ENCODE measurements around the gene WDR35.
"Not testable (repeated sequence)": the region's sequence is repeated elsewhere in the genome, so short reads cannot be mapped to it uniquely, and the experiment has no call there.

The WDR35 gene

DNA sequence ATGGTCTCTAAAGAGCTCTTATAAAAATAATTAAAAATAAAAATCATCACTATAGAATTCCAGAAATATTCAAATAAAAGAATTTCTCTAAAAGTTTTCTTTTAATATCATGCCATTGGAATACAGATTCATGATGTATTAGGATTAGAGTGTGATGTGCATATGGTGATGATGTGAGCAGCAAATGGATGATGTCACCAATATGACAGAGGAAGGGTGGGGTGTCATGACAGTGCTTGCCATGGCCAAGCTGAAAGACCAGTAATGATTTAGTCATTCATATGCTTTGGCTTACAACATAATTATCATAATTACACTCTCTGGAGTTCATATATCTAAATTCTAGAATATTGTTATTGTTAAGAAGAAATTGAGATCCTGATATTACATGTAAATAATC lies 60.7 kb downstream of the WDR35 start:
- DNase-seq (ENCODE audit: insufficient read length, low spot score): no peak
- no peak for FAIRE-seq
- TF ChIP-seq TAF1 (IDR thresholded peaks at IDR 0.05; ENCODE audit: low read depth, low read length): no peak
- TF ChIP-seq POLR2A (IDR thresholded peaks at IDR 0.05; ENCODE audit: low read depth, low read length): no peak
- TF ChIP-seq SPI1 (IDR thresholded peaks at IDR 0.05; ENCODE audit: low read depth, low read length): no peak
- TF ChIP-seq POLR2AphosphoS5 (IDR thresholded peaks at IDR 0.05; ENCODE audit: low read depth, low read length): no peak
- TF ChIP-seq POU2F2 (IDR thresholded peaks at IDR 0.05; ENCODE audit: low read depth, low read length): no peak
- no peak for TF ChIP-seq PAX5 (IDR thresholded peaks at IDR 0.05; ENCODE audit: insufficient read depth, low read length, severe bottlenecking)

GRCh38 chr2:19927816-19928215 lies 62.1 kb downstream of the WDR35 start:
- not testable (repeated sequence) for DNase-seq (ENCODE audit: insufficient read length, low spot score); FAIRE-seq

GRCh38 chr2:19924526-19924925 lies 65.4 kb downstream of the WDR35 start:
- not testable (repeated sequence) for DNase-seq (ENCODE audit: insufficient read length, low spot score); FAIRE-seq

DNA sequence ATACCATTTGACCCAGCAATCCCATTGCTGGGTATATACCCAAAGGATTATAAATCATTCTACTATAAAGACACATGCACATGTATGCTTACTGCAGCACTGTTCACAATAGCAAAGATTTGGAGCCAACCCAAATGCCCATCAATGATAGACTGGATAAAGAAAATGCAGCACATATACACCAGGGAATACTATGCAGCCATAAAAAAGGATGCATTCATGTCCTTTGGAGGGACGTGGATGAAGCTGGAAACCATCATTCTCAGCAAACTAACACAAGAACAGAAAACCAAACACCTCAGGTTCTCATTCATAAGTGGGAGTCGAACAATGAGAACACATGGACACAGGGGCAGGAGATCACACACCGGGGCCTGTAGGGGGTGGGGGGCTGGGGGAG lies 67.7 kb downstream of the WDR35 start:
- FAIRE-seq: not testable (repeated sequence)

DNA sequence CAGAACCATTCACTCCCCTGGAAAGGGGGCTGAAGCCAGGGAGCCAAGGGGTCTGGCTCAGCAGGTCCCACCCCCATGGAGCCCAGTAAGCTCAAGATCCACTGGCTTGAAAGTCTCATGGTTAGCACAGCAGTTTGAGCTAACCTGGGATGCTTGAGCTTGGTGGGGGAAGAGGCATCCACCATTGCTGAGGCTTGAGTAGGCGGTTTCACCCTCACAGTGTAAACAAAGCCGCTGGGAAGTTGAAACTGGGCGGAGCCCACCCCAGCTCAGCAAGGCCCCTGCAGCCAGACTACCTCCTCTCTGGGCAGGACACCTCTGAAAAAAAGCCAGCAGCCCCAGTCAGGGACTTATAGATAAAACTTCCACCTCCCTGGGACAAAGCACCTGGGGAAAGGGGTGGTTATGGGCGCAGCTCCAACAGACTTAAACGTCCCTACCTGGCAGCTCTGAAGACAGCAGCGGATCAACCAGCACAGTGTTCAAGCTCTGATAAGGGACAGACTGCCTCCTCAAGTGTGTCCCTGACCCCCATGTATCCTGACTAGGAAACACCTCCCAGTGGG lies 73.4 kb downstream of the WDR35 start:
- no peak for DNase-seq (ENCODE audit: insufficient read length, low spot score)
- no peak for TF ChIP-seq PAX5 (IDR thresholded peaks at IDR 0.05; ENCODE audit: insufficient read depth, low read length, severe bottlenecking)
- TF ChIP-seq SPI1 (IDR thresholded peaks at IDR 0.05; ENCODE audit: low read depth, low read length): no peak
- TF ChIP-seq POLR2A (IDR thresholded peaks at IDR 0.05; ENCODE audit: low read depth, low read length): no peak
- no peak for TF ChIP-seq POU2F2 (IDR thresholded peaks at IDR 0.05; ENCODE audit: low read depth, low read length)
- TF ChIP-seq POLR2AphosphoS5 (IDR thresholded peaks at IDR 0.05; ENCODE audit: low read depth, low read length): no peak
- TF ChIP-seq TAF1 (IDR thresholded peaks at IDR 0.05; ENCODE audit: low read depth, low read length): no peak
- FAIRE-seq: no peak

More for the DNA sequence above, 67.7 kb downstream of the WDR35 start:
- DNase-seq (ENCODE audit: insufficient read length, low spot score): not testable (repeated sequence)

- TF ChIP-seq PAX5 (IDR thresholded peaks at IDR 0.05; ENCODE audit: insufficient read depth, low read length, severe bottlenecking) (no peak), TAF1 (IDR thresholded peaks at IDR 0.05; ENCODE audit: low read depth, low read length) (no peak), SPI1 (IDR thresholded peaks at IDR 0.05; ENCODE audit: low read depth, low read length) (no peak), POLR2A (IDR thresholded peaks at IDR 0.05; ENCODE audit: low read depth, low read length) (no peak), POLR2AphosphoS5 (IDR thresholded peaks at IDR 0.05; ENCODE audit: low read depth, low read length) (no peak), POU2F2 (IDR thresholded peaks at IDR 0.05; ENCODE audit: low read depth, low read length) (no peak)
- no peak for FAIRE-seq
- DNase-seq (ENCODE audit: insufficient read length, low spot score): no peak
Measured at GRCh38 chr2:19914266-19914975, 75.5 kb downstream of the WDR35 start.

- FAIRE-seq (no peak), DNase-seq (ENCODE audit: insufficient read length, low spot score) (no peak)
Measured at GRCh38 chr2:19911808-19912509, 77.9 kb downstream of the WDR35 start.

DNA sequence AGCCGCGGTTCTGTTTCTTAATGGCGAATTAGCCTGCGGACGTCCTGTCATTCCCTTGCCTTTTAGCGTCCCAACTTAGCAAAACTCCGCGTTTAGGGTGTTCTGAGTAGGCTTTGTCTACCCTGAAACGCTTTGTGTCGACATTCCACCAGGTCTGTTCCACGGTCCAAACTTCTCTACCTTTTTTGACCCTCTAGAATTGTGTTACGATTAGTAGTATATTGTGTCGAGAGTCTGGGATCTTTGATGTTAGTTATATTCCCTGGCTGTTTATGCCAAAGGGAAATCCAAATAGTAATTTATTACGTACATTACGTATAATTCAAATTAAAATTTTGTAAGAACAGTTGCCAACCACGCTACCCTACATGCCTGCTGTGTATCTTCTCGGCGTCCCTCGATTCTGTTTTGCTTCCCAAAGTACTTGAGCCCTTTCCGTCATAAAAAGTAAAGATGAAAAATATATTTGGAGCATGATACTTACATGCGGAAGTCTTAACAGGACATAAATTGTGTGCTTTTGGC lies 87.6 kb downstream of the WDR35 start:
- FAIRE-seq (no peak), DNase-seq (ENCODE audit: insufficient read length, low spot score) (no peak)
- no peak for TF ChIP-seq SPI1 (IDR thresholded peaks at IDR 0.05; ENCODE audit: low read depth, low read length)
- TF ChIP-seq POLR2A (IDR thresholded peaks at IDR 0.05; ENCODE audit: low read depth, low read length): no peak
- TF ChIP-seq TAF1 (IDR thresholded peaks at IDR 0.05; ENCODE audit: low read depth, low read length): no peak
- no peak for TF ChIP-seq POU2F2 (IDR thresholded peaks at IDR 0.05; ENCODE audit: low read depth, low read length)
- no peak for TF ChIP-seq POLR2AphosphoS5 (IDR thresholded peaks at IDR 0.05; ENCODE audit: low read depth, low read length)
- no peak for TF ChIP-seq PAX5 (IDR thresholded peaks at IDR 0.05; ENCODE audit: insufficient read depth, low read length, severe bottlenecking)

More at GRCh38 chr2:19911808-19912509, 77.9 kb downstream of the WDR35 start:
- TF ChIP-seq POLR2A (IDR thresholded peaks at IDR 0.05; ENCODE audit: low read depth, low read length): no peak
- TF ChIP-seq SPI1 (IDR thresholded peaks at IDR 0.05; ENCODE audit: low read depth, low read length): no peak

GRCh38 chr2:19901442-19902215 lies 88.3 kb downstream of the WDR35 start, which contains the start of gene TTC32:
TSS of gene TTC32 (minus strand) at chr2:19901983. CDS start at chr2:19901854, 129 bp downstream.
- peak; percentile 97 for FAIRE-seq
- DNase-seq (ENCODE audit: insufficient read length, low spot score): peak; percentile 64
- TF ChIP-seq POU2F2 (IDR thresholded peaks at IDR 0.05; ENCODE audit: low read depth, low read length) (peak; percentile 3; the same call in 1 of the 2 replicates), SPI1 (IDR thresholded peaks at IDR 0.05; ENCODE audit: low read depth, low read length) (peak; percentile 70), POLR2AphosphoS5 (IDR thresholded peaks at IDR 0.05; ENCODE audit: low read depth, low read length) (peak; percentile 94), POLR2A (IDR thresholded peaks at IDR 0.05; ENCODE audit: low read depth, low read length) (peak; percentile 91), PAX5 (IDR thresholded peaks at IDR 0.05; ENCODE audit: insufficient read depth, low read length, severe bottlenecking) (no peak), TAF1 (IDR thresholded peaks at IDR 0.05; ENCODE audit: low read depth, low read length) (peak; percentile 70)
